A673 (cell line): ENCODE measurements around the gene EFCAB11.

ENCODE experiments used
- CTCF ChIP-seq: fragments of 300-800, 200-600 bp; sonication (generic); conservative IDR thresholded peaks from 2 replicates; pipeline ENCODE4 v1.5.1; 2017; ENCODE audit warnings: low read depth, mild to moderate bottlenecking, antibody characterized with exemption, low read length, moderate library complexity, mixed read lengths
- EZH2 ChIP-seq: fragments of 200-600 bp; sonication (generic); IDR thresholded peaks from 2 replicates; pipeline ENCODE4 v1.6.1; 2017; ENCODE audit warnings: borderline replicate concordance, low read depth, mild to moderate bottlenecking, mixed read lengths, antibody characterized with exemption, low read length; ENCODE audit not compliant: poor library complexity, severe bottlenecking

DNA sequence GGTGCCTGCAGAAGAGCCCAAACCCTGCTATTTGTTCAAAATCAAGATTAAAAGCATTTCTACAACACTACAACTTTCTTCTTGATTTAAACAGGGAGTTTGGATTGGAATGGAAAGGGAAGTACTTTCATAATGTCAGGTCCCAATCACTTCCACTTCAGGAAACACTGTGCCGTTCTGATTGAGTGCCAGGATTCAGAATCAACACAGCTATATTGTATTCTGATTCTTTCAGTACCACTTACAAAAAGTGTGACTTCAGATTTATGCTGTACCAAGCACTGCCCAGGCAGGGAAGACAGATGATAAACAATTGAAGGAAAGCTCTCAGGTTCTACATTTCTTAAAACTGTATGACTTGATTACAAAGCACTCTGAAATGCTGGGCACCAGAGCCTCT lies 4.4 kb upstream of the EFCAB11 start:
- TF ChIP-seq CTCF (no peak), EZH2 (no peak)
